CMK (cell line): Measurements from ENCODE around the gene DPP4.

Source experiments
- DNase-seq: peaks from one replicate; pipeline ENCODE4 v3.0.0-alpha.2; 2010; ENCODE audit warnings: low read depth

The DPP4 gene

DNA sequence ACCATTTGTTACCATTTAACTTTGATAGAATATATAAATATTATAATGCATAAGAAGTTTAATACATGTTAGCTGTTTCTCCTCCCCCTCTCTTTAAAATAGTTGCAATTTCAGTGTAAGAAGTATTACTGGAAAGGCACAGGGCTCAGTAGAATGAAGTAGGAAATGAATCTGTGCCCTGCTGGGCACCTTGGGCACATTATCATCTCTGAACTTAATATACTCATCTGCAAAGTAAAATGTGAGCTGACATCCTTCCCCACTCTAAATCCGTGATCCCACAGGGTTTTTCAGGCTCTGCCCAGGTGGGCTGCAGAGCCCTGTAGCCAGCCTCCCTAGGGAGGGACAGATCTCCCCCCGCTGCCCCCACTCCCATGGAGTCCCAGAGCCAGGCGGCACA is 56.8 kb downstream of the DPP4 start:
- no peak for DNase-seq

- DNase-seq, result no peak
Observed at GRCh38 chr2:162016080-162016479, 57.9 kb downstream of the DPP4 start.

- DNase-seq, result no peak
Observed at GRCh38 chr2:162014751-162015150, 59.3 kb downstream of the DPP4 start.

GRCh38 chr2:162013514-162014475 is 60.2 kb downstream of the DPP4 start:
- no peak for DNase-seq

DNA sequence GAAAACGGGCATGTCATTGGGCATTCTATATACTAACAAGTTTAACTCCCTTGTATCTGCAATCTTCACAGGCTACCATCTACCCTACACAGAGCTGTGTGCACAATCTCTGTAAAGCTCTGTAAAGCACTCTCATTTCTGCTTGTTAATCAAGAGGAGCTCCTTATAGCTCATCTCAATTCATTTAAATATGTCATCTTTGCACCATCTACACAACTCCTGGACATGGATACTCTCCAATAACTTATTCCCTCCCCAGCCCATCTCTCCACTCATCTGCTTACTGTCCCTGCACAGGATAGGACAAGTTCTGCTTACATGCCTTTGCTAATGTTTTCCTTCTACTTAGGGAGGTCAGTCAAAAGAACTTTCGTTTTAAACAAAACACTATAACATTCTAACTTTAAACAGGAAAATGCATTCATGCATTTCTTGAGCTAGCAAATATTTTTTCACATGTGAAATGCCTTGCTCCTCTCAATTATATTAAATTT is 61.4 kb downstream of the DPP4 start:
- DNase-seq, result no peak

- DNase-seq, result no peak
Observed at GRCh38 chr2:162011706-162012564, 62.1 kb downstream of the DPP4 start.

- DNase-seq, result no peak
Observed at GRCh38 chr2:162009543-162009942, 64.5 kb downstream of the DPP4 start.

- no peak for DNase-seq
Observed at GRCh38 chr2:162007447-162008040, 66.5 kb downstream of the DPP4 start.

DNA sequence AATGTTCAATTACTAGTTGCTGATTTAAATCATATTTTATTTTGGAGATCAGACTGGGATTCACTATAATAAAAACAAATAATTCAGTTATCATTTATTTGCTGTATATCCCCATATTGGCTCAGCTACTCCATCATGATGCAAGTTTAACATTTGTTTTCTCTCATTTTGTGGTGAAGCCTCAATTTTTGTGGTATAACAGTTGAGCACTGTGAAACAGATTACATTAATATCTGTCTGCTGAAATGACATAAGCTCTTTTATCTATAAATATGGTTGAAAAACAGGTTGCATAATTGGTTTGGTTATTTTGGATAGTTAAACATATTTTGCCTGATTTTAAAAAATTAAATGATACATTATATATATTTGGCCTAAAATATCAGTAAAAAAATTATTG is 67.7 kb downstream of the DPP4 start:
- DNase-seq, result no peak

- no peak for DNase-seq
Observed at GRCh38 chr2:162004031-162004430, 70.0 kb downstream of the DPP4 start.

DNA sequence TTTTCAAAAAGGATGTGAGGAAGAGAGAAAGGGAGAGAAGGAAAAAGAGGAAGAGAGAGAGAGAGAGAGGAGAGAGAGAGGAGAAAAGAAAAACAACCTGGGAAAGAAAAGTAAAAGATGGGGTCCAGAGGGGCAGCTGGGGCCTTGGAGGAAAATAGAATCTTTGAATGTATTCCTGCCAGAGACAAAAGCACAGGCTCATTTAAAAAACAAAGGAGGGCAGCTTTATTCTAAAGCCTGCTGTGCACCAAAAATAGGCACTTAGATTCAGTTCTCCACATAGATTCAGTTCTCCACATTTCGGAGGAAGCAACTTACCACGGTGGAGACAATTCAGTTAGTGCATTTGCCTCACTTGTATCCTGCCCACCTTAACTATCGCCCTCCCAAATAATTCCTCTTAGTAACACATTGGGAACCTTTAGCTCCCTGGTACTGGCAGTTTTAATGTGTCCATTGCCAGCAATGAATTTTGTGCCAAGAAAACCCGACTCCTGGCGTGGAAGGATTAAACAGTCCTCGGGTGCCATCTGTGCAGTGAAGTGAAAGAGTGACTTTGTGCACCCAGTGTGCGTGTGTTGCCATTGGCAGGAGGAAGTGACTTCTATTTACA is 71.3 kb downstream of the DPP4 start:
- no peak for DNase-seq

DNA sequence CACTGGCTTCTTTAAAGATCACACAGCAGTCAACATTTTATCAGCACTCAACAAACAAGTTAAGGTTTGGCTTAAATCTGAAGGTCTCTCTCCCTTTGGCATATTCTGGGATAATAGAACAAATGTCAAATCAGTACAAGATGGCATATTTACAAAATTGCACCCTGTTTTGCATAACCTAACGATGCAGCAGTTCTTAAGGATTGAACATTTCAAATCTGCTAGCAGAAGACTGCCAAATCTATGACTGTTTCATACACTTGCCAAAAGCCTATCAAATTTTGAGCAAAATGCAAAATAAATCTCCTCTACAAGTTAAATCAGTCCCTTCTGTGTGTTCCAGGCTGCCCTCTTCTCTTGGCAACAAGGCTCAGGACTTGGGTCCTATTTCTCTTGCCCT is 73.6 kb downstream of the DPP4 start:
- no peak for DNase-seq

GRCh38 chr2:161999321-161999720 is 74.7 kb downstream of the DPP4 start:
- no peak for DNase-seq

DNA sequence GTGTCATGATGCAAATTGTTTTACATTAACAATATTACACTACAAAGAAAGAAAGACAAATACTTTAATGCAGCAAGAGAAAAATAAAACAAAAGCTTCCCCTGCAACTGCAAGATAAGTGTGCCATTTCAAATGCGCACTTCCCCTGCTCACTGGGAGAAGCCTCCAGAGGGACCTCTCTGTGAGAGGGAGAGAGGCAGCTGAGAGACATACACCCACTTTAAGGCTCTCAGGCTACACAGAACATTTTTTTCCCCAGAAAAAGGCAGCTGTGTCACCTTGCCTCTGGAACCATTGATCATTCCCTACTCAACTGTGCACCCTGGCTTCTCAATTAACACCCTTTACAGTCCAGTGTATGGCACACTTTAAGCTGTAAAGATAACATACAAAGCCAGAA is 75.2 kb downstream of the DPP4 start:
- DNase-seq, result no peak

GRCh38 chr2:161997916-161998471 is 76.0 kb downstream of the DPP4 start:
- DNase-seq, result no peak

GRCh38 chr2:161995553-161996016 is 78.4 kb downstream of the DPP4 start:
- no peak for DNase-seq

DNA sequence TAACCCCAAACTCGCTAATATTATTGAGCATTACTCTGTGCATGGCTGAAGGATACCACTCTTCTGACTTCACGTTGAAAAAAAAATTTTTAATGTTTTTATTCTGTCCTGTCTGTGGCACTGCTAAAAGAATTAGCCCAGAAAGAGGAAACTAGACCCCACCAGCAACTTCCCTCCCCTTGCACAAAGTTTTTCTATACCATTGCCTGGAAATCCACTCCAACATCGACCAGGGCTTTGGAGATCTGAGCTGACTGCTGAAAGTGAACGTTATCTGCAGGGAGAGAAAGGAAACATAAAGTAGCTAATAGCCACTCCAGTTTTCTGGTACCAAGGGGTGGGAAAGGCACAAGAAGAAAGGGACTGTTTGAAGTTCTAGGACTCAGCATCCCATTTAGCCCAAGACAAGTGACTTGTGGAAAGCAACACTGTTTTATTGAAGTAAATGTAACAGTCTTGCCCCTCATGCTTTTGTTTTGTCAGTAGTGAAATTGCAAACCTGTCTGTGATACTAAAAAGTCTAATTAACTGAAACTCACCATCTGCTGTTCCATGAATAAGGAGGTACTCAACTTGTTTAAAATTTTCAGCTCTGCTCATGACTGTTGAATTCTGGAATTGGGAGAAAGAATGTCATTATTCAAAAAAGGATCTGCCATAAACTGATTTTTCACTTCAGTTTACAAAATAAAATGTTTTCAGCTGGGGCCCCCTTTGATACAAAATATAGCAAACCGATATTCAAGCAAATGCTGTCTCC is 79.1 kb downstream of the DPP4 start:
- DNase-seq, result no peak

GRCh38 chr2:161992531-161992930 is 81.5 kb downstream of the DPP4 start:
- no peak for DNase-seq

GRCh38 chr2:161991991-161992390 is 82.0 kb downstream of the DPP4 start:
- no peak for DNase-seq

DNA sequence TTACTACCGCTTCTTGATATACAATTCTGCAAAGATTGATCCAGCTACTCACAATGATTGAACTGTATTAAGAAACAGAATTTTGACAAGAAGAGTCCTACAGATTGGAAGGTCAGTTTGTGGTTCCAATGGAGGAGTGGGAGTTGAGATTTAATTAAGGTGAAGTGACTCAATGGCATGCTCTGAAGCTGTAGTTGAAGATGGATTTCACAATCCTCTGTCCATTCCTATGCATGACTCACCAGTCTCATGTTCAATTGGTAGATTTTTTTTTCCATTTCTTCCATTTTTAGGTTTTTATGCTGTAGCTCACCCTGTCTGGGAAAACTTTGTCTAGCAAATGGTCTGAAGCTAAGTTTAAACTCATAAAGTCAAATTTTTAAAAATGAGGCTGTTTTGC is 83.3 kb downstream of the DPP4 start:
- no peak for DNase-seq

DNA sequence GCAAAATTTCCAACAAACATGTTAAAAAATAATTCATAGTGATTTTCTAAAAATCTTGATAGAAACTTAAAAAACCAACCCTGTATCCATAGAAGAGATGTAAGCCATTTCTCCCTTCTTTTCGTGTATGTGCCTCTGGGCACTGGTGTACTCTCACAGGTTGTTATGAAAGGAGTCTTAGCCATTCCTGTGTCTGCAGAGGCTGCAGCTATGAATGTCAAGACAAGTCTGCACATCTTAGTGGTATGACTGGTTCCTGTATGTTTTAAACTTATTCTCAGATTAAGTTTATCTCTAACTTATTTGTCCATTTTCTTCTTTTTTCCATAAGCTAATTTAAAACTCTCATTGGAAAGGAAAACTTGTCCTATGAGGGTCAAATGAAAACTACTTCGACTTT is 84.0 kb downstream of the DPP4 start:
- DNase-seq, result no peak
